Stromal cell of bone marrow (primary cell): ENCODE measurements around the gene FAT1.

Experiments used
- DNase-seq: peaks from one replicate; pipeline ENCODE4 v3.0.0-alpha.2; 2012; ENCODE audit warnings: low read depth

Gene FAT1

GRCh38 chr4:186619088-186619487 is 104.6 kb downstream of the FAT1 start:
- no peak for DNase-seq

DNA sequence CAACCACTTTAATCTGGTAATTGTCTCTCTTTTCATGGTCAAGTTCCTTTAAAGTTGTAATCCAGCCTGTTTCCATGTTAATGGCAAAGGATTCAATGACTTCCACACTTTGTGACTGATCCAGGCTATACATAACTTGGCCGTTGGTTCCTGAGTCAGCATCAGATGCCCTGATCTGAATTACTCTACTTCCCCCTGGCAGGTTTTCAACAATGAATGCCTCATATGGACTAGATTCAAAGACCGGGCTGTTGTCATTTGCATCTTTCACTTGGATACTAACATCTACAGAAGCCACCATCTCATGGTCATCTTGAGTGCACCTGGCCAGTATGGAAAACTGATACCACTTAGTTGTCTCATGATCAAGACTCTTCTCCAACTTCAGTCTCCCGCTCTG is 105.7 kb downstream of the FAT1 start:
- DNase-seq: no peak

DNA sequence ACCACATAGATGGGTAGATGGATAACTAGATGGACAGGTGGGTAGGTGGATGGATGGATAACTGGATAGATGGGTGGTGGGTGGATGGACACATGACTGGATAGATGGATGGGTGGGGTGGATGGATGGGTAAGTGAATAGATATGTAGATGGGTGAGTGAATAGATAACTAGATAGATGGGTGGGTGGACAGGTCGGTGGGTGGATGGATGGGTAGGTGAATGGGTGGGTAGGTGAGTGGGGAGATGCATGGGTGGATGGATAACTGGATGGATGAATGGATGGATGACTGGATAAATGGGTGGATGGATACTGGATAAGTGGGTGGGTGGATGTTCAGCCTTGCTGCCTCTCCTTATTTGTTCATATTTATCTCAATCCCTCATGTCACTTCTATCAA is 116.2 kb downstream of the FAT1 start:
- no peak for DNase-seq

- DNase-seq: no peak
Measured at GRCh38 chr4:186606591-186606992, 117.1 kb downstream of the FAT1 start.

DNA sequence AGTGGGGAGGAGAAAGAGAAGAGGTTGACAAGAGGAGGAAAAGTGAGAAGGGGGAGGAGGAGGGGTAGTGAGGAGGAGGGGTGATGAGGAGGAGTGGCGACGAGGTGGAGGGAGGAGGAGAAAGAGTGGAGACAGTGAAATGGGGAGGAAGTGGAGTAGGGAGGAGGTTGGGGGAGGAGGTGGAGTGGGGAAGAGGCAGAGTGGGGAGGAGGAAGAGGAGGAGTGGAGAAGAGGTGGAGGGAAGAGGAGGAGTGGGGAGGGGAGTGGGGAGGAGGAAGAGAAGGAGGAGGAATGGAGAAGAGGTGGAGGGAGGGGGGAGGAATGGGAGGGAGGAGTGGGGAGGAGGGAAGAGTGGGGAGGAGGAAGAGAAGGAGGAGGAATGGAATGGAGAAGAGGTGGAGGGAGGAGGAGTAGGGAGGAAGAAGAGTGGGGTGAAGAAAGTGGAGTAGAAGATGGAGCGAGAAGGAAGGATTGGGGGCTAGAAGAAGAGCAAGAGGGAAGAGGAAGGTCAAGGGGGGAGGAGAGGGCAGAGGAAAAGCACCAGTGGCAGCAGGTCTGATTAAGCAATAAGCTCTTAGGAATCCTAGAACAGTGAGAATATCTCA is 118.3 kb downstream of the FAT1 start:
- no peak for DNase-seq

- DNase-seq: no peak
Measured at GRCh38 chr4:186604124-186604807, 119.4 kb downstream of the FAT1 start.

DNA sequence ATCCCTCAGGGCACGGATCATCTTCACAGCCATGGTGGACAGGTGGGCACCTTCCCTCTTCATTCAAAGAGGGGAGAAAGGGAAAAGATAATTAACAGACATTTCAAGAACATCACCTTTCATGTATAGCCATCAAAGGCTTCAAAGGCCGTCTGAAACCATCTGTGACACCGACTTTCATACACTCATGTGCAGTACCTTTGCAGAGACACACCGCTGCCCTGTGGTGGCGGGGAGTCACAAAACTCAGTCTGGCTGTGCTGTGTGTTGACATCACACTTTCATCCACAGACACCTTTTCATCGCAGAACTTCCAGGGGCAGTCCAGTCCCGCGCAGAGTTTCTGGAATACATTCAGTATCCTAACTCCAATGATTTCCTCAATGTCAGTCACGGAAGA is 120.7 kb downstream of the FAT1 start:
- DNase-seq: no peak

DNA sequence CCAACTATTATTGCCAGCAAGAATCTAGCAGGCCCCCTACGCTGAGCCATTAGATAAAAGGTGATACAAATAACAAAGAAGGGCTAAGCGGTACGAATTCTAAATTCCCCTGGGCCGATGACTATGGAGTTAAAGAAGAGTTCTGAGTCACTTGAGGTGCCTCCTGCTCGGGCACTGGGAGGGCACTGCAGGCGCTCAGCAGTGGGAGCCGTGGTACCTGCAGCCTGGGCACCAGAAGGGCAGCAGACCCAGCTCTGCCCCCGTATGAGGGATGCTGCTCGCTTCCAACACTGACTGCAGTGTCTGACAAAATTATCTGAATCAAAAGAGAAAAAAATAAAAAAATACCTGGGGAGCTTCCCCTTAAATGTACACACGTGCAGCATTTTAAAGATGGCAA is 124.2 kb downstream of the FAT1 start:
- no peak for DNase-seq

DNA sequence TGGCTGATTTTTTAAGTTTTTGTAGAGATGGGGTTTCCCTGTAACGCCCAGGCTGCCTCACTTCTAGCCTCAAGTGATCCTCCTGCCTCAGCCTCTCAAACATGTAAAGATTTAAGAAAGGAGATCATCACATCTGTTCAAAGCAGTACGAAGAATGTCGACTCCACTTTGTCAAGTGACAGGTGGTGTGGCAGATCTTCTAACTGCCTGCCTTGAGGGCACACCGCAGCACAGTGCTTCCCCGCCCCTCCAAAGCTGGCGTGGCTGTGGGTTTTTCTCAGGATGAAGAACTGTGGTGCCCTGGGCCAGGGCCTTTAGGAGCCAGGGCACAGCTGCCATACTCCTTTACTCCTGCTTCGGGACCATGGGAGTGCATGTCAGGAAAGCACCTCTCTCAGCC is 125.0 kb downstream of the FAT1 start:
- DNase-seq: no peak

DNA sequence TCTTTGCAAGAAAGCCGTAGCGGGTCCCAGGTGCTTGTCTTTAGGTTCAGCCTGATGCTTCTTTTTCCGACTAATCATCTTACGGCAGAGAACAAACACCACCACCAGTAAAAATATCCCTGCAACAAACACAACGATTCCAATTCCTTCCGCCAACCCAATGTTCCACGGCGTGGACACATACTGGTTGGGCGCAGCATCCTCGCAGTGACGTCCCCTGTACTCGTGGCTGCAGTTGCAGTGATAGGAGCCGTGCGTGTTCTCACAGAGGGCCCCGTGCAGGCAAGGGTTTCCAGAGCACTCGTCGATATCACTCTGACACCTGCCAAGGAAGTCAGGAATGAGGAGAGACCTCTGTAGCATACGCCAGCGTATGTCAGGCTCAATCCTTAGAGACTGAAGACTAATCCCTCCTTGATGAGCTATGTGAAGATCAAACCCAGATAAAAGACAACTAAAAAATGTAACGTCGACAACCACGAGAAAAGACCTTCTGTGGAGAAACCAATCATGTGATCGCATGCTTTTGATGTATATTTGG is 126.7 kb downstream of the FAT1 start:
- DNase-seq: no peak

DNA sequence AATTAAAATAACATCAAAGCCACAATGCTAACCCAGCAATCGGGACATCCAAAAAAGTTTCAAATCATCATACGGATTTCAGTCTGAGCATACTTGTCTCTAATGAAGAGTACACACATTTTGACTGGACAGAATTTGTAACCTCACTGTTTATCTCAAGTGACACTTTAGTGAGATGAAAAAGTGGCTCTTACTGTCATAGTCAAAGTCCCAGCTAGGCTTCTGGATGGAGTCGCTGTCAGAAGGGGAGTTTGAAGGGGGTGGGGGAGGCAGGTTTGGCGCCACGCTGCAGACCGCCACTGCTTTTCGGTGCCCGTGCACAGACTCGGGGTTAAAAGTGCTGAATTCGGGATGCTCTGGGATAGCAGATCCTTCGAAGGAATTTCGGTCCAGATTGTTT is 127.3 kb downstream of the FAT1 start:
- DNase-seq: no peak

DNA sequence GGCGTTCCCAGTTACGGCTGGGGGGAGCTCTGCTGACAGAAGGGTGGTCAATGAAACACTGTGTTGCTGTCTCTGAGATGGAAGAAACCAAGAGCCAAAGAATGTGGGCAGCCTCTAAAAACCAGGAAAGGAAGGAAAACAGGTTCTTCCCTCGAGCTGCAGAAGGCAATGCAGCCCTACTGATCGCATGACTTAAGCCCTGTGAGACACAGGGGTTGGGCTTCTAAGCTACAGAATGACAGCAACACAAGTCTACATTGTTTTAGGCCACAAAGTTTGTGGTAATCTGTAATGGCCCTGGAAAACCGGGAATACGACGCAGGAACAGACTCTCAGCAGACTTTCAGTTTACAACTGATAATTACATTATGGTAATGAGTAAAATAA is 130.1 kb downstream of the FAT1 start:
- DNase-seq: no peak

- no peak for DNase-seq
Measured at GRCh38 chr4:186592966-186593586, 130.6 kb downstream of the FAT1 start.

DNA sequence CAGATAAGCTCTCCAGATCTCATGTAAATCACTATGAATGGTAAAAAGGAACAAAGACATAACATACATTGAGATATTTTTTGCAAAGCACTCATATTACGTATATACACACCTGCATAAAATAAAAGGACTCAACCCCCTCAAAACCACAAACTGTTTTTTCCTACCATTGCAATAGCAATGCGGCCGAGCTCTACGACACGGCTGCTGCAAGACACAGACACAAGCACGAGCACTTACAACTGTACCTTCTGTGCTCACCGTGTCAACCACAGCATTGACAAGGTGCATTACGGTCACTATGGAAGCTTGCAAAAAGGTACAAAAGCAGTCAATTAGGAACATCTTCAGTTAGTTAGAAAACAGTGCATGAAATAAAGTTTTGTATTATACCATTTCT is 131.2 kb downstream of the FAT1 start:
- no peak for DNase-seq

DNA sequence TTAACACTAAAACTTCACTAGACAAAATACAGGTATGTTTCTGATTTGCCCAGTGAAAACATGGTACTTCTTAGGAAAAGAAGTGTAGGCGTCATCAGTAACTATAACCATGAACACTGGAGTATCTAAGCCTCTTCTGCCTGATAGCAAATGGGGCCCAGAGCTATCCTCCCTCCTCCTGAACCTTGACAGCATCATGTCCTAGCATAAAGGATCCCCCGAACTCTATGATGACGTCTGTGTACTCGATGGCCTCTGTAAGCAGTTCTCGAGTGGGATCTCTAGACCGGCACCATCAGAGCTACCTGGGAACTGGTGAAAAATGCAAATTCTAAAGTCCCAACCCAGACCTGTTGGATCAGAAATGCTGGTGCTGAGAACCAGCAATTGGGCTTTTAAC is 132.0 kb downstream of the FAT1 start:
- no peak for DNase-seq

- DNase-seq: no peak
Measured at GRCh38 chr4:186588503-186588902, 135.2 kb downstream of the FAT1 start.

GRCh38 chr4:186587416-186588018 is 136.1 kb downstream of the FAT1 start:
- peak; percentile 37 for DNase-seq

DNA sequence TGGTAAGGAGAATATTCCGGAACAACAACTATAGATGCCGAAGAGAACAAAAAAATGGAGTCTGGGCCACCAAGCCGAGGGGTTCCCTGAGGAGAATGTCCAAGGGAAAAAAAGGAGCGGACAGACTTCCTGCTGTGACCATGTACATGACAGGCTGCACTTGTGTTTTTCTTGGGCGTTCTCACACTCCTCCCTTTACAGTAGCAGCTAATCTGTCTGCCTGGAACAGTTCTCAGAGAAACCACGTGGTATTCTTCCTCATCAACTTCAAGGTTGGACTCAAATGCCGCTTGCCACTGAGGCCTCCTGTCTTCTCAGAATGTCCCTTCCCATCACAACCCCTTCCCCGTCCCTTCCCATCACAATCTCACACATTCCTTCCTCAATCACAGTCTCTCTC is 137.5 kb downstream of the FAT1 start:
- no peak for DNase-seq

DNA sequence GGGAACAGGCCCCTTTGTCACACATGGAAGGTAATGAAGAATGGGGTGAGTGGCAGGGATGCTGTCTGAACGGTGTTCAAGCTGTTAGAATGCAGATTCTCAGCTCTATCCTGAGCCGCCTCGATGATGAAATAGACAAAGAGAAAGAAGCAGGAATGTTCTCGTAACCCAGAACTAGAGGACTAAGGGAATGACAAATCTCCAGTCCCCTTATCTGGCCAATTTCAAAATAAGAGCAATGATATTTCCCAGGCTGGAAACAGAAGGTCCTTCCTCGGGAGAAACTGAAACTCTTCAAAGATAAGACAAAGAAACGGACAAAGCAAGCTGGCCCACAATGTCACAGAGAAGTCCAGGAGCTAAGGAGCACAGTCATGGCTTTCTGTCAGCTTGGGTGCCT is 138.7 kb downstream of the FAT1 start:
- DNase-seq: no peak

GRCh38 chr4:186581421-186581820 is 142.2 kb downstream of the FAT1 start:
- DNase-seq: no peak

GRCh38 chr4:186580669-186581068 is 143.0 kb downstream of the FAT1 start:
- no peak for DNase-seq

- DNase-seq: no peak
Measured at GRCh38 chr4:186570193-186570996, 153.3 kb downstream of the FAT1 start.
